Measurements from ENCODE around the gene RASSF1. TPM values are rescaled to one million over a fixed set of nuclear protein-coding genes. Genes with fewer than 3 reads are reported as not detected.
"Not testable (repeated sequence)": the region's sequence is repeated elsewhere in the genome, so short reads cannot be mapped to it uniquely, and the experiment has no call there.

Gene RASSF1
- polyA plus RNA-seq, 1 experiment = 80.2 TPM

- peaks cover 20% of the 10 kb centered on the region for H3K36me3 ChIP-seq (ENCODE audit: control insufficient read depth, insufficient read depth, low read length)
- no peak for TF ChIP-seq CTCF (IDR thresholded peaks at IDR 0.05; ENCODE audit: insufficient read depth, low read depth, low read length)
- ChIA-PET CTCF (interaction anchor here (0.9 to 3.0 kb wide), 2 partner anchors 10 to 15 kb away, joined by 3 to 15 read pairs; partner anchors contain the start of genes HYAL2, HYAL3 and NAA80), POLR2A (no interaction called here)
- DNase-seq (ENCODE audit: low read depth) = no peak
- H3K4me3 ChIP-seq (ENCODE audit: low read depth, low read length) = no peak overlapping the region
- no peaks in the 10 kb centered on the region for H3K27me3 ChIP-seq (ENCODE audit: control insufficient read depth, insufficient read depth, low read length)
Observed at GRCh38 chr3:50314342-50314741, 26.3 kb downstream of the RASSF1 start.

- H3K36me3 ChIP-seq (ENCODE audit: control insufficient read depth, insufficient read depth, low read length); CTCF ChIA-PET; H3K4me3 ChIP-seq (ENCODE audit: low read depth, low read length); DNase-seq (ENCODE audit: low read depth); H3K27me3 ChIP-seq (ENCODE audit: control insufficient read depth, insufficient read depth, low read length); POLR2A ChIA-PET: not testable (repeated sequence)
Observed at GRCh38 chr3:50312041-50312440, 28.6 kb downstream of the RASSF1 start.

GRCh38 chr3:50304601-50305000 lies 36.0 kb downstream of the RASSF1 start:
- ChIA-PET CTCF (interaction anchor here (0.6 to 1.1 kb wide), 5 partner anchors 20 to 184 kb away, joined by 3 to 4 read pairs (median 3); no protein-coding TSS in a partner anchor), POLR2A (no interaction called here)
- no peak for DNase-seq (ENCODE audit: low read depth)
- no peak overlapping the region for H3K4me3 ChIP-seq (ENCODE audit: low read depth, low read length)
- TF ChIP-seq CTCF (IDR thresholded peaks at IDR 0.05; ENCODE audit: insufficient read depth, low read depth, low read length) = no peak
- H3K27me3 ChIP-seq (ENCODE audit: control insufficient read depth, insufficient read depth, low read length) = no peaks in the 10 kb centered on the region
- no peaks in the 10 kb centered on the region for H3K36me3 ChIP-seq (ENCODE audit: control insufficient read depth, insufficient read depth, low read length)

GRCh38 chr3:50303013-50303815 lies 37.4 kb downstream of the RASSF1 start, which contains the start of gene HYAL1:
Gene HYAL1 (minus strand): TSS chr3:50303574. CDS start chr3:50302956, 618 bp downstream.
- DNase-seq (ENCODE audit: low read depth) = no peak
- ChIA-PET CTCF (no interaction called here), POLR2A (no interaction called here)
- TF ChIP-seq CTCF (IDR thresholded peaks at IDR 0.05; ENCODE audit: insufficient read depth, low read depth, low read length) = peak; percentile 14; the same call in 1 of the 2 replicates
- no peaks in the 10 kb centered on the region for H3K36me3 ChIP-seq (ENCODE audit: control insufficient read depth, insufficient read depth, low read length)
- H3K27me3 ChIP-seq (ENCODE audit: control insufficient read depth, insufficient read depth, low read length) = no peaks in the 10 kb centered on the region
- no peak within 1 kb of the TSS for H3K4me3 ChIP-seq (ENCODE audit: low read depth, low read length)

- no peak for TF ChIP-seq CTCF (IDR thresholded peaks at IDR 0.05; ENCODE audit: insufficient read depth, low read depth, low read length)
- H3K36me3 ChIP-seq (ENCODE audit: control insufficient read depth, insufficient read depth, low read length) = no peaks in the 10 kb centered on the region
- no peak overlapping the region for H3K4me3 ChIP-seq (ENCODE audit: low read depth, low read length)
- POLR2A ChIA-PET = no interaction called here
- DNase-seq (ENCODE audit: low read depth) = no peak
- CTCF ChIA-PET = interaction anchor here (0.9 kb wide), 1 partner anchor 45 kb away, joined by 3 read pairs; no protein-coding TSS in a partner anchor
- H3K27me3 ChIP-seq (ENCODE audit: control insufficient read depth, insufficient read depth, low read length) = no peaks in the 10 kb centered on the region
Observed at GRCh38 chr3:50302095-50303012, 38.3 kb downstream of the RASSF1 start.

Measured in BJ (cell line).